Parathyroid adenoma (tissue), 2 donors: ENCODE data around the gene TBC1D5.

Experiments
- H2AFZ ChIP-seq: fragments of 300-600 bp; sonication (generic); one replicate; pipeline ENCODE4 v1.7.0; 2017; ENCODE audit warnings: antibody characterized with exemption, mild to moderate bottlenecking
- H3K27ac ChIP-seq: fragments of 300-600 bp; sonication (generic); one replicate; pipeline ENCODE4 v1.7.0; 2017
- H3K27me3 ChIP-seq: fragments of 300-600 bp; sonication (generic); one replicate; pipeline ENCODE4 v1.7.0; 2017; ENCODE audit warnings: low read length; ENCODE audit not compliant: control insufficient read depth, insufficient read depth
- H3K36me3 ChIP-seq: fragments of 300-600 bp; sonication (generic); one replicate; pipeline ENCODE4 v1.7.0; 2017; ENCODE audit warnings: low read length; ENCODE audit not compliant: control insufficient read depth, insufficient read depth
- H3K4me1 ChIP-seq: fragments of 300-600 bp; sonication (generic); one replicate; pipeline ENCODE4 v1.7.0; 2017; ENCODE audit warnings: control low read depth
- H3K4me2 ChIP-seq: fragments of 300-600 bp; sonication (generic); one replicate; pipeline ENCODE4 v1.7.0; 2017; ENCODE audit warnings: low read length
- H3K4me3 ChIP-seq: fragments of 300-600 bp; sonication (generic); one replicate; pipeline ENCODE4 v1.7.0; 2017; ENCODE audit warnings: low read depth, low read length
- H3K79me2 ChIP-seq: fragments of 300-600 bp; sonication (generic); one replicate; pipeline ENCODE4 v1.7.0; 2017; ENCODE audit warnings: control low read depth
- H3K9ac ChIP-seq: fragments of 300-600 bp; sonication (generic); one replicate; pipeline ENCODE4 v1.7.0; 2017; ENCODE audit warnings: mild to moderate bottlenecking
- H3K9me3 ChIP-seq: fragments of 300-600 bp; sonication (generic); one replicate; pipeline ENCODE4 v1.7.0; 2017; ENCODE audit warnings: low read length; ENCODE audit not compliant: control insufficient read depth
- CTCF ChIP-seq: fragments of 300-600 bp; sonication (generic); IDR thresholded peaks from one replicate; pipeline ENCODE4 v1.7.0; 2017; ENCODE audit warnings: antibody characterized with exemption, mild to moderate bottlenecking
- donor health status: primary hyperparathyroidism.

Gene TBC1D5

DNA sequence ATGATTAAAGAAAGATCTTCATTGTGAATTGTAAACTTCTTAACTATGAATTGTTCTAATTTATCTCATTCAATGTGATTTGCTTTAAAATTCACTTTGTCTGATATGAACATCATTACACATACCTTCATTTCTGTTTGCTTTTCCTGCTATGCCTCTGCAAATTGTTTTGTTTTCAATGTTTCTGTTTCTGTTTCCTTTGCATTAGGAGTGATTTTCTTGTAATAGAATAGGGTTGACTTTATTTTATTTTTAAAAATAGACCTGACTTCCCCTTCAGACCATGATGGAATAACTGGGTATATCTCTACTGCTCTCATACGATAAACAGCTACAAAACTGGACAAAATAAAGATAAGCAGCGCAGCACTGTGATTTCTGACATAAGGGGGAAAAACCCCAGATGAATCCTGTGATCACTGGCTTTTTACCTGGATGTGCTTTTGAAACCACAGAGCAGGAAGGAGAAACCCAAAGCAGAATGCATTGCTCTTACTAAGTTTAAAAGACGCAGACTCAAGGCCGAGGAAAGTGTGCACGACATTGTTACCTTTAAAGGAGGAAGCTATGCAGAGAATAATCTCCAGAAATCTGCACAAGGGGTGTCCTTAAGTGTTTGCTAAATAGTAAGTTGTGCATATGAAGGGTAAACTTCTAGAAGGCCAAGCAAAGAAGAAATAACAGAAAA, 420.2 kb downstream of the TBC1D5 start:
- TF ChIP-seq CTCF, result no peak
- H3K9ac ChIP-seq, result no peak overlapping the region
- no peaks in the 10 kb centered on the region for H3K27me3 ChIP-seq

DNA sequence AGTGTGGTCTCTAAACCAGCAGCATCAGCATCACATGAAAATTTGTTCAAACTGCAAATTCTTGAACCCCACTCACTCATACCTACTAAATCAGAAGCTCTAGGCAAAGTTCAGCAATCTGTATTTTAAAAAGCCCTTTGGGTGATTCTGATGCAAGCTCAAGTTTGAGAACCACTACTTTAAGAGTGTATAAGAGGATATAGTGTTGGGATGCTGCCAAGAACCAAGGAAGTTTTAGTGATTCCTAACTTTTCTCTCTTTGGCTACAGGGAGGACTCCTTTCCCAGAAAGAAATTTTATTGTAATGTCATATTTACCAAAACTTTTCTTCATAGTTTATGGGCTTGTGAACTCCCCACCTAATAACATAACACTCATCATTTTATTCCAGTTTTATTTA, 422.2 kb downstream of the TBC1D5 start:
- no peaks in the 10 kb centered on the region for H3K79me2 ChIP-seq
- H3K27me3 ChIP-seq, result no peaks in the 10 kb centered on the region
- H3K36me3 ChIP-seq, result no peaks in the 10 kb centered on the region
- no peak overlapping the region for H3K4me2 ChIP-seq
- H3K27ac ChIP-seq, result no peak overlapping the region
- no peaks in the 10 kb centered on the region for H3K4me1 ChIP-seq
- no peak overlapping the region for H2AFZ ChIP-seq
- no peak overlapping the region for H3K4me3 ChIP-seq
- no peaks in the 10 kb centered on the region for H3K9me3 ChIP-seq
- no peak for TF ChIP-seq CTCF
- no peak overlapping the region for H3K9ac ChIP-seq

More for the DNA sequence above, 420.2 kb downstream of the TBC1D5 start:
- Histone ChIP-seq H3K9me3 (no peaks in the 10 kb centered on the region), H3K4me3 (no peak overlapping the region), H2AFZ (no peak overlapping the region), H3K4me1 (no peaks in the 10 kb centered on the region), H3K4me2 (no peak overlapping the region), H3K27ac (no peak overlapping the region), H3K79me2 (no peaks in the 10 kb centered on the region), H3K36me3 (no peaks in the 10 kb centered on the region)

- Histone ChIP-seq H3K9me3 (no peaks in the 10 kb centered on the region), H3K4me3 (no peak overlapping the region), H2AFZ (no peak overlapping the region), H3K27ac (no peak overlapping the region), H3K4me1 (no peaks in the 10 kb centered on the region), H3K36me3 (no peaks in the 10 kb centered on the region), H3K9ac (no peak overlapping the region), H3K27me3 (no peaks in the 10 kb centered on the region), H3K4me2 (no peak overlapping the region), H3K79me2 (no peaks in the 10 kb centered on the region)
- no peak for TF ChIP-seq CTCF
Observed at GRCh38 chr3:17315897-17316296, 426.5 kb downstream of the TBC1D5 start.

GRCh38 chr3:17314171-17314570, 428.3 kb downstream of the TBC1D5 start:
- no peaks in the 10 kb centered on the region for H3K79me2 ChIP-seq
- H2AFZ ChIP-seq, result no peak overlapping the region
- H3K9ac ChIP-seq, result no peak overlapping the region
- no peak overlapping the region for H3K4me3 ChIP-seq
- no peak overlapping the region for H3K4me2 ChIP-seq
- no peaks in the 10 kb centered on the region for H3K9me3 ChIP-seq
- no peak overlapping the region for H3K27ac ChIP-seq
- H3K27me3 ChIP-seq, result no peaks in the 10 kb centered on the region
- H3K36me3 ChIP-seq, result no peaks in the 10 kb centered on the region
- no peaks in the 10 kb centered on the region for H3K4me1 ChIP-seq
- TF ChIP-seq CTCF, result no peak

DNA sequence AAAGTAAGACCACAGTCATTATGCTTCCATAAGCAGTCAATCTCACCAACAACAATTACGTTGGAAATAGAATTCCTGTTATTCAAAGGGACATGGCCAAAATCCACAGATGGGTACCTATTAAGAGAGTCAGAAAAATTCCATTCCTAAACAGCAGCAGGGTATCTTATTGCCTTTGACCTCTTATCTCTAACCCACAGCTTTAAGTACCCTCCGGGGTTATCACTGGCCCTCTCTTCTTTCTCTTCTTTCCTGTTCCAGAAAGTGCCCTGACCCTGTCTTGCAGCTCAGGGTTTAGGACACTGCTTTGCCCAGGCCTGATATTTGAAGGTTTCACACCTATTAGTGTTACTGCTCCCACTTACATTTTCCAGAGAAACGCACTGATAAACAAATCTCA, 428.7 kb downstream of the TBC1D5 start:
- no peaks in the 10 kb centered on the region for H3K79me2 ChIP-seq
- no peak overlapping the region for H3K9ac ChIP-seq
- no peaks in the 10 kb centered on the region for H3K27me3 ChIP-seq
- H3K9me3 ChIP-seq, result no peaks in the 10 kb centered on the region
- H3K4me2 ChIP-seq, result no peak overlapping the region
- H3K36me3 ChIP-seq, result no peaks in the 10 kb centered on the region
- no peak overlapping the region for H3K4me3 ChIP-seq
- H3K27ac ChIP-seq, result no peak overlapping the region
- no peak overlapping the region for H2AFZ ChIP-seq
- H3K4me1 ChIP-seq, result no peaks in the 10 kb centered on the region
- no peak for TF ChIP-seq CTCF
